Tibial nerve (tissue), 4 donors: ENCODE measurements around the gene CASP4. TPM values are rescaled to one million over a fixed set of nuclear protein-coding genes. Genes with fewer than 3 reads are reported as not detected.
"Not testable (repeated sequence)": the region's sequence is repeated elsewhere in the genome, so short reads cannot be mapped to it uniquely, and the experiment has no call there.

Experiments used
- DNase-seq, 2 donors: peaks; one replicate each; pipeline ENCODE4 v3.0.0-alpha.2; 2019; ENCODE audit warnings: low spot score in 2 of 2
- H3K27ac ChIP-seq, 4 donors: fragments of 200-600 bp; sonication (generic) in 3 of 4; one replicate each; pipeline ENCODE4 v1.5.1; 2017 to 2019; ENCODE audit warnings: mild to moderate bottlenecking in 1 of 4
- H3K27me3 ChIP-seq, 2 donors: fragments of 200-600 bp; sonication (generic) in 1 of 2; one replicate each; pipeline versions ENCODE4 v1.5.1 to v1.6.0; 2017 to 2019
- H3K36me3 ChIP-seq, 3 donors: fragments of 200-600 bp; sonication (generic); one replicate each; pipeline ENCODE4 v1.5.1; 2018 to 2019
- H3K4me1 ChIP-seq, 4 donors: fragments of 200-600 bp; sonication (generic) in 3 of 4; one replicate each; pipeline ENCODE4 v1.5.1; 2017 to 2019
- H3K4me3 ChIP-seq, 4 donors: fragments of 200-600 bp; sonication (generic) in 3 of 4; one replicate each; pipeline ENCODE4 v1.5.1; 2017 to 2019; ENCODE audit warnings: mild to moderate bottlenecking in 1 of 4, moderate library complexity in 1 of 4
- H3K9me3 ChIP-seq, 4 donors: fragments of 200-600 bp; sonication (generic) in 3 of 4; one replicate each; pipeline ENCODE4 v1.5.1; 2017 to 2019
- CTCF ChIP-seq, 5 experiments: fragments of 200-600 bp in 3 of 5; fragments of 450-650 bp in 2 of 5; sonication (generic) in 3 of 5; IDR thresholded peaks; one replicate each; pipeline ENCODE4 v1.5.1; 2016 to 2019; ENCODE audit warnings: antibody characterized with exemption in 5 of 5, mild to moderate bottlenecking in 3 of 5, moderate library complexity in 2 of 5
- EP300 ChIP-seq, 2 donors: sonication (generic); formaldehyde crosslinking; IDR thresholded peaks; one replicate each; pipeline ENCODE4 v1.6.1; 2017; ENCODE audit warnings: antibody characterized with exemption in 2 of 2, mild to moderate bottlenecking in 1 of 2
- POLR2A ChIP-seq, 2 donors: fragments of 450-650 bp; IDR thresholded peaks; one replicate each; pipeline ENCODE4 v1.6.1; 2017; ENCODE audit warnings: antibody characterized with exemption in 2 of 2, mild to moderate bottlenecking in 2 of 2, moderate library complexity in 2 of 2
- WGBS, 2 donors: methylation state at CpG; one replicate each; pipeline ENCODE4 v1.1.5; 2018; 5-methylcytosine and 5-hydroxymethylcytosine counted together
- total RNA-seq, 4 donors: library from RNA; depleted of rRNA; stranded (reverse); fragments of >200 nt; gene quantifications; one replicate each; pipeline ENCODE4 v1.1.0, GENCODE V29; 2016

The CASP4 gene
- total RNA-seq, 4 donors from 2014 or later, result 60.7 to 105 (median 85.4) TPM

GRCh38 chr11:104992781-104993180 lies 24.4 kb upstream of the CASP4 start:
- Histone ChIP-seq H3K36me3 (no peaks in the 10 kb centered on the region), H3K4me3 (no peak overlapping the region), H3K27me3 (no peaks in the 10 kb centered on the region), H3K4me1 (no peaks in the 10 kb centered on the region), H3K27ac (no peak overlapping the region), H3K9me3 (peaks cover 0 to 10% (median 3%) of the 10 kb centered on the region in 4 donors)
- 39 to 61% methylated on average over 1 of the region's 1 CpG for WGBS, 2 donors
- TF ChIP-seq EP300 (IDR thresholded peaks at IDR 0.05) (no peak), POLR2A (IDR thresholded peaks at IDR 0.05) (no peak), CTCF (IDR thresholded peaks at IDR 0.05) (no peak)
- no peak for DNase-seq

- Histone ChIP-seq H3K4me1 (no peaks in the 10 kb centered on the region), H3K36me3 (no peaks in the 10 kb centered on the region), H3K4me3 (no peak overlapping the region), H3K27ac (no peak overlapping the region), H3K27me3 (no peaks in the 10 kb centered on the region), H3K9me3 (peaks cover 0 to 11% (median 3%) of the 10 kb centered on the region in 4 donors)
- DNase-seq, result no peak
- TF ChIP-seq POLR2A (IDR thresholded peaks at IDR 0.05), result no peak
- no peak for TF ChIP-seq EP300 (IDR thresholded peaks at IDR 0.05)
- no peak for TF ChIP-seq CTCF (IDR thresholded peaks at IDR 0.05)
- 84 to 86% methylated on average over 4 of the region's 4 CpGs for WGBS, 2 donors
Measured at GRCh38 chr11:104991994-104992393, 23.6 kb upstream of the CASP4 start.

- H3K9me3 ChIP-seq, result peaks cover 0 to 15% (median 3%) of the 10 kb centered on the region in 4 donors
- no peak for TF ChIP-seq CTCF (IDR thresholded peaks at IDR 0.05)
- no peak for TF ChIP-seq EP300 (IDR thresholded peaks at IDR 0.05)
- no peak for TF ChIP-seq POLR2A (IDR thresholded peaks at IDR 0.05)
- 87 to 88% methylated on average over 3 of the region's 3 CpGs for WGBS, 2 donors
- no peaks in the 10 kb centered on the region for H3K4me1 ChIP-seq
- H3K4me3 ChIP-seq, result no peak overlapping the region
- H3K36me3 ChIP-seq, result no peaks in the 10 kb centered on the region
- no peak overlapping the region for H3K27ac ChIP-seq
- DNase-seq, result no peak
- H3K27me3 ChIP-seq, result no peaks in the 10 kb centered on the region
Measured at GRCh38 chr11:104984808-104985207, 16.4 kb upstream of the CASP4 start.

GRCh38 chr11:104979839-104980238 lies 11.5 kb upstream of the CASP4 start:
- no peak overlapping the region for H3K4me3 ChIP-seq
- TF ChIP-seq CTCF (IDR thresholded peaks at IDR 0.05), result no peak
- no peak for TF ChIP-seq EP300 (IDR thresholded peaks at IDR 0.05)
- TF ChIP-seq POLR2A (IDR thresholded peaks at IDR 0.05), result no peak
- no peak overlapping the region for H3K27ac ChIP-seq
- H3K9me3 ChIP-seq, result no peaks in the 10 kb centered on the region
- H3K27me3 ChIP-seq, result no peaks in the 10 kb centered on the region
- H3K36me3 ChIP-seq, result no peaks in the 10 kb centered on the region
- 90 to 96% methylated on average over 1 of the region's 1 CpG for WGBS, 2 donors
- H3K4me1 ChIP-seq, result no peaks in the 10 kb centered on the region
- no peak for DNase-seq

- 78 to 96% methylated on average over 2 of the region's 2 CpGs for WGBS, 2 donors
- Histone ChIP-seq H3K4me1 (no peaks in the 10 kb centered on the region), H3K9me3 (peaks cover 0 to 12% (median 0%) of the 10 kb centered on the region in 4 donors), H3K27ac (no peak overlapping the region), H3K27me3 (no peaks in the 10 kb centered on the region), H3K4me3 (no peak overlapping the region), H3K36me3 (no peaks in the 10 kb centered on the region)
- DNase-seq, result no peak
- TF ChIP-seq POLR2A (IDR thresholded peaks at IDR 0.05) (no peak), EP300 (IDR thresholded peaks at IDR 0.05) (no peak), CTCF (IDR thresholded peaks at IDR 0.05) (no peak)
Measured at GRCh38 chr11:104973616-104974015, 5.2 kb upstream of the CASP4 start.

- not testable (repeated sequence) for H3K27me3 ChIP-seq, H3K4me3 ChIP-seq, H3K27ac ChIP-seq, H3K36me3 ChIP-seq, DNase-seq, H3K4me1 ChIP-seq
- WGBS, 2 donors, result 93 to 95% methylated on average over 8 of the region's 8 CpGs
- H3K9me3 ChIP-seq, result peaks cover 0 to 12% (median 0%) of the 10 kb centered on the region in 4 donors
Measured at GRCh38 chr11:104972924-104973323, 4.5 kb upstream of the CASP4 start.
